Measurements from ENCODE around the gene AAK1. TPM values are rescaled to one million over a fixed set of nuclear protein-coding genes. Genes with fewer than 3 reads are reported as not detected.

The AAK1 gene
- total and polyA plus RNA-seq, 2 experiments from 2014 or later: 39.0 to 52.4 TPM

GRCh38 chr2:69499966-69500365, 143.6 kb downstream of the AAK1 start (continued):
- TF ChIP-seq, protein P1, sequence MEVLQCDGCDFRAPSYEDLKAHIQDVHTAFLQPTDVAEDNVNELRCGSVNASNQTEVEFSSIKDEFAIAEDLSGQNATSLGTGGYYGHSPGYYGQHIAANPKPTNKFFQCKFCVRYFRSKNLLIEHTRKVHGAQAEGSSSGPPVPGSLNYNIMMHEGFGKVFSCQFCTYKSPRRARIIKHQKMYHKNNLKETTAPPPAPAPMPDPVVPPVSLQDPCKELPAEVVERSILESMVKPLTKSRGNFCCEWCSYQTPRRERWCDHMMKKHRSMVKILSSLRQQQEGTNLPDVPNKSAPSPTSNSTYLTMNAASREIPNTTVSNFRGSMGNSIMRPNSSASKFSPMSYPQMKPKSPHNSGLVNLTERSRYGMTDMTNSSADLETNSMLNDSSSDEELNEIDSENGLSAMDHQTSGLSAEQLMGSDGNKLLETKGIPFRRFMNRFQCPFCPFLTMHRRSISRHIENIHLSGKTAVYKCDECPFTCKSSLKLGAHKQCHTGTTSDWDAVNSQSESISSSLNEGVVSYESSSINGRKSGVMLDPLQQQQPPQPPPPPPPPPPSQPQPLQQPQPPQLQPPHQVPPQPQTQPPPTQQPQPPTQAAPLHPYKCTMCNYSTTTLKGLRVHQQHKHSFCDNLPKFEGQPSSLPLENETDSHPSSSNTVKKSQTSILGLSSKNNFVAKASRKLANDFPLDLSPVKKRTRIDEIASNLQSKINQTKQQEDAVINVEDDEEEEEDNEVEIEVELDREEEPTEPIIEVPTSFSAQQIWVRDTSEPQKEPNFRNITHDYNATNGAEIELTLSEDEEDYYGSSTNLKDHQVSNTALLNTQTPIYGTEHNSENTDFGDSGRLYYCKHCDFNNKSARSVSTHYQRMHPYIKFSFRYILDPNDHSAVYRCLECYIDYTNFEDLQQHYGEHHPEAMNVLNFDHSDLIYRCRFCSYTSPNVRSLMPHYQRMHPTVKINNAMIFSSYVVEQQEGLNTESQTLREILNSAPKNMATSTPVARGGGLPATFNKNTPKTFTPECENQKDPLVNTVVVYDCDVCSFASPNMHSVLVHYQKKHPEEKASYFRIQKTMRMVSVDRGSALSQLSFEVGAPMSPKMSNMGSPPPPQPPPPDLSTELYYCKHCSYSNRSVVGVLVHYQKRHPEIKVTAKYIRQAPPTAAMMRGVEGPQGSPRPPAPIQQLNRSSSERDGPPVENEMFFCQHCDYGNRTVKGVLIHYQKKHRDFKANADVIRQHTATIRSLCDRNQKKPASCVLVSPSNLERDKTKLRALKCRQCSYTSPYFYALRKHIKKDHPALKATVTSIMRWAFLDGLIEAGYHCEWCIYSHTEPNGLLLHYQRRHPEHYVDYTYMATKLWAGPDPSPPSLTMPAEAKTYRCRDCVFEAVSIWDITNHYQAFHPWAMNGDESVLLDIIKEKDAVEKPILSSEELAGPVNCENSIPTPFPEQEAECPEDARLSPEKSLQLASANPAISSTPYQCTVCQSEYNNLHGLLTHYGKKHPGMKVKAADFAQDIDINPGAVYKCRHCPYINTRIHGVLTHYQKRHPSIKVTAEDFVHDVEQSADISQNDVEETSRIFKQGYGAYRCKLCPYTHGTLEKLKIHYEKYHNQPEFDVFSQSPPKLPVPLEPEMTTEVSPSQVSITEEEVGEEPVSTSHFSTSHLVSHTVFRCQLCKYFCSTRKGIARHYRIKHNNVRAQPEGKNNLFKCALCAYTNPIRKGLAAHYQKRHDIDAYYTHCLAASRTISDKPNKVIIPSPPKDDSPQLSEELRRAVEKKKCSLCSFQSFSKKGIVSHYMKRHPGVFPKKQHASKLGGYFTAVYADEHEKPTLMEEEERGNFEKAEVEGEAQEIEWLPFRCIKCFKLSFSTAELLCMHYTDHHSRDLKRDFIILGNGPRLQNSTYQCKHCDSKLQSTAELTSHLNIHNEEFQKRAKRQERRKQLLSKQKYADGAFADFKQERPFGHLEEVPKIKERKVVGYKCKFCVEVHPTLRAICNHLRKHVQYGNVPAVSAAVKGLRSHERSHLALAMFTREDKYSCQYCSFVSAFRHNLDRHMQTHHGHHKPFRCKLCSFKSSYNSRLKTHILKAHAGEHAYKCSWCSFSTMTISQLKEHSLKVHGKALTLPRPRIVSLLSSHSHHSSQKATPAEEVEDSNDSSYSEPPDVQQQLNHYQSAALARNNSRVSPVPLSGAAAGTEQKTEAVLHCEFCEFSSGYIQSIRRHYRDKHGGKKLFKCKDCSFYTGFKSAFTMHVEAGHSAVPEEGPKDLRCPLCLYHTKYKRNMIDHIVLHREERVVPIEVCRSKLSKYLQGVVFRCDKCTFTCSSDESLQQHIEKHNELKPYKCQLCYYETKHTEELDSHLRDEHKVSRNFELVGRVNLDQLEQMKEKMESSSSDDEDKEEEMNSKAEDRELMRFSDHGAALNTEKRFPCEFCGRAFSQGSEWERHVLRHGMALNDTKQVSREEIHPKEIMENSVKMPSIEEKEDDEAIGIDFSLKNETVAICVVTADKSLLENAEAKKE (CRISPR knock-in tag; IDR thresholded peaks at IDR 0.05): no peak
- TF ChIP-seq ZNF114 (CRISPR knock-in tag; IDR thresholded peaks at IDR 0.05): no peak
- no peak for TF ChIP-seq NANOG (IDR thresholded peaks at IDR 0.05; ENCODE audit: borderline replicate concordance)
- TF ChIP-seq STAT1 (IDR thresholded peaks at IDR 0.05; ENCODE audit: unreplicated experiment): no peak
- TF ChIP-seq CTCF (conservative IDR thresholded peaks at IDR 0.05; ENCODE audit: low read depth in 2 of 2): no peak
- no peak for TF ChIP-seq EZH2 (IDR thresholded peaks at IDR 0.05; ENCODE audit: low read depth, unreplicated experiment)
- TF ChIP-seq, protein P2, sequence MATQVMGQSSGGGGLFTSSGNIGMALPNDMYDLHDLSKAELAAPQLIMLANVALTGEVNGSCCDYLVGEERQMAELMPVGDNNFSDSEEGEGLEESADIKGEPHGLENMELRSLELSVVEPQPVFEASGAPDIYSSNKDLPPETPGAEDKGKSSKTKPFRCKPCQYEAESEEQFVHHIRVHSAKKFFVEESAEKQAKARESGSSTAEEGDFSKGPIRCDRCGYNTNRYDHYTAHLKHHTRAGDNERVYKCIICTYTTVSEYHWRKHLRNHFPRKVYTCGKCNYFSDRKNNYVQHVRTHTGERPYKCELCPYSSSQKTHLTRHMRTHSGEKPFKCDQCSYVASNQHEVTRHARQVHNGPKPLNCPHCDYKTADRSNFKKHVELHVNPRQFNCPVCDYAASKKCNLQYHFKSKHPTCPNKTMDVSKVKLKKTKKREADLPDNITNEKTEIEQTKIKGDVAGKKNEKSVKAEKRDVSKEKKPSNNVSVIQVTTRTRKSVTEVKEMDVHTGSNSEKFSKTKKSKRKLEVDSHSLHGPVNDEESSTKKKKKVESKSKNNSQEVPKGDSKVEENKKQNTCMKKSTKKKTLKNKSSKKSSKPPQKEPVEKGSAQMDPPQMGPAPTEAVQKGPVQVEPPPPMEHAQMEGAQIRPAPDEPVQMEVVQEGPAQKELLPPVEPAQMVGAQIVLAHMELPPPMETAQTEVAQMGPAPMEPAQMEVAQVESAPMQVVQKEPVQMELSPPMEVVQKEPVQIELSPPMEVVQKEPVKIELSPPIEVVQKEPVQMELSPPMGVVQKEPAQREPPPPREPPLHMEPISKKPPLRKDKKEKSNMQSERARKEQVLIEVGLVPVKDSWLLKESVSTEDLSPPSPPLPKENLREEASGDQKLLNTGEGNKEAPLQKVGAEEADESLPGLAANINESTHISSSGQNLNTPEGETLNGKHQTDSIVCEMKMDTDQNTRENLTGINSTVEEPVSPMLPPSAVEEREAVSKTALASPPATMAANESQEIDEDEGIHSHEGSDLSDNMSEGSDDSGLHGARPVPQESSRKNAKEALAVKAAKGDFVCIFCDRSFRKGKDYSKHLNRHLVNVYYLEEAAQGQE (IDR thresholded peaks at IDR 0.05; ENCODE audit: unreplicated experiment): no peak

Measured in GM23338 (cell line).